GM19025 (cell line): ENCODE results near the gene PRAMEF20.
"Not testable (repeated sequence)": the region's sequence is repeated elsewhere in the genome, so short reads cannot be mapped to it uniquely, and the experiment has no call there.

Experiments
- ATAC-seq: cut with Tn5 transposase; IDR thresholded peaks from one replicate; pipeline ENCODE4 v1.9.1; 2021; ENCODE audit warnings: mild to moderate bottlenecking, low read depth, moderate library complexity; ENCODE audit not compliant: unreplicated experiment

PRAMEF20 gene

GRCh38 chr1:13410150-13410549 is at the start of gene PRAMEF20:
Gene PRAMEF20 (plus strand): TSS chr1:13410450. CDS start chr1:13416355, 5,905 bp downstream.
- not testable (repeated sequence) for ATAC-seq

- ATAC-seq = not testable (repeated sequence)
Observed at GRCh38 chr1:13362364-13362763, 47.9 kb upstream of the PRAMEF20 start.

- not testable (repeated sequence) for ATAC-seq
Observed at GRCh38 chr1:13364928-13365327, 45.3 kb upstream of the PRAMEF20 start.

GRCh38 chr1:13366536-13366935 is 43.7 kb upstream of the PRAMEF20 start:
- not testable (repeated sequence) for ATAC-seq

- not testable (repeated sequence) for ATAC-seq
Observed at GRCh38 chr1:13368544-13368943, 41.7 kb upstream of the PRAMEF20 start.

- ATAC-seq = not testable (repeated sequence)
Observed at GRCh38 chr1:13378983-13379382, 31.3 kb upstream of the PRAMEF20 start.

GRCh38 chr1:13380380-13380779 is 29.9 kb upstream of the PRAMEF20 start:
- ATAC-seq = not testable (repeated sequence)

GRCh38 chr1:13389332-13389731 is 20.9 kb upstream of the PRAMEF20 start, which contains the start of gene PRAMEF17:
Gene PRAMEF17 (plus strand): TSS chr1:13389632. CDS start chr1:13389658, 26 bp downstream.
- not testable (repeated sequence) for ATAC-seq

GRCh38 chr1:13393004-13393403 is 17.2 kb upstream of the PRAMEF20 start:
- ATAC-seq = not testable (repeated sequence)

GRCh38 chr1:13394761-13395160 is 15.5 kb upstream of the PRAMEF20 start:
- not testable (repeated sequence) for ATAC-seq

GRCh38 chr1:13395311-13395710 is 14.9 kb upstream of the PRAMEF20 start:
- not testable (repeated sequence) for ATAC-seq

GRCh38 chr1:13407811-13408210 is 2.4 kb upstream of the PRAMEF20 start:
- ATAC-seq = no peak

- ATAC-seq = no peak
Observed at GRCh38 chr1:13430495-13430894, 20.2 kb downstream of the PRAMEF20 start.

- ATAC-seq = no peak
Observed at GRCh38 chr1:13432251-13432650, 22.0 kb downstream of the PRAMEF20 start.

GRCh38 chr1:13433694-13434358 is 23.6 kb downstream of the PRAMEF20 start:
- not testable (repeated sequence) for ATAC-seq

GRCh38 chr1:13435458-13435857 is 25.2 kb downstream of the PRAMEF20 start:
- no peak for ATAC-seq

GRCh38 chr1:13439104-13439783 is 29.0 kb downstream of the PRAMEF20 start:
- ATAC-seq = not testable (repeated sequence)

GRCh38 chr1:13443335-13443979 is 33.2 kb downstream of the PRAMEF20 start:
- ATAC-seq = no peak

- ATAC-seq = no peak
Observed at GRCh38 chr1:13450204-13450603, 40.0 kb downstream of the PRAMEF20 start.

- no peak for ATAC-seq
Observed at GRCh38 chr1:13451399-13451965, 41.2 kb downstream of the PRAMEF20 start.
